HG03457 (cell line): ENCODE results near the gene ZNF25.
"Not testable (repeated sequence)": the region's sequence is repeated elsewhere in the genome, so short reads cannot be mapped to it uniquely, and the experiment has no call there.

Experiments
- ATAC-seq: cut with Tn5 transposase; IDR thresholded peaks from one replicate; pipeline ENCODE4 v1.9.1; 2021; ENCODE audit warnings: moderate number of reproducible peaks; ENCODE audit not compliant: unreplicated experiment

ZNF25 gene

GRCh38 chr10:37948210-37948609 is 28.2 kb downstream of the ZNF25 start:
- ATAC-seq = no peak

GRCh38 chr10:37947526-37947925 is 28.9 kb downstream of the ZNF25 start:
- ATAC-seq = no peak

GRCh38 chr10:37937864-37938263 is 38.6 kb downstream of the ZNF25 start:
- no peak for ATAC-seq

- no peak for ATAC-seq
Measured at GRCh38 chr10:37934791-37935190, 41.7 kb downstream of the ZNF25 start.

- no peak for ATAC-seq
Measured at GRCh38 chr10:37930423-37930822, 46.0 kb downstream of the ZNF25 start.

GRCh38 chr10:37908165-37908564 is 68.3 kb downstream of the ZNF25 start:
- ATAC-seq = not testable (repeated sequence)

GRCh38 chr10:37906382-37906781 is 70.1 kb downstream of the ZNF25 start:
- ATAC-seq = no peak
